ENCODE results near the gene CA5A.
"Not testable (repeated sequence)": the region's sequence is repeated elsewhere in the genome, so short reads cannot be mapped to it uniquely, and the experiment has no call there.

The CA5A gene

GRCh38 chr16:87862597-87863326 lies 73.6 kb downstream of the CA5A start:
- 93% methylated on average over 18 of the region's 26 CpGs for WGBS (ENCODE audit: insufficient coverage)
- DNase-seq; H3K4me3 ChIP-seq (ENCODE audit: control insufficient read depth in 1 of 7, extremely low read depth in 1 of 7, insufficient read depth in 4 of 7, low read depth in 2 of 7, low read length in 6 of 7); POLR2A ChIA-PET; H3K27ac ChIP-seq (ENCODE audit: insufficient read depth in 1 of 2, low read depth in 1 of 2, low read length in 2 of 2, poor library complexity in 1 of 2, severe bottlenecking in 2 of 2); H3K9me3 ChIP-seq (ENCODE audit: control extremely low read depth in 1 of 5, control insufficient read depth in 4 of 5, insufficient read depth in 2 of 5, low read depth in 1 of 5, low read length in 4 of 5); H3K27me3 ChIP-seq (replicated peaks in 2 of 5; ENCODE audit: control insufficient read depth in 4 of 5, insufficient read depth in 5 of 5, low read length in 4 of 5): not testable (repeated sequence)
- Histone ChIP-seq H3K36me3 (ENCODE audit: control insufficient read depth in 4 of 4, insufficient read depth in 4 of 4, low read length in 3 of 4) (peaks cover 0 to 32% (median 0%) of the 10 kb centered on the region in 4 experiments), H3K4me1 (ENCODE audit: control extremely low read depth in 1 of 4, control insufficient read depth in 4 of 4, insufficient read depth in 4 of 4, low read length in 3 of 4) (peaks cover 0 to 54% (median 19%) of the 10 kb centered on the region in 4 experiments)
- CTCF ChIA-PET, result interaction anchor here (1.6 to 2.5 kb wide), 2 partner anchors 9 to 13 kb away, joined by 5 to 8 read pairs; no protein-coding TSS in a partner anchor

- H3K36me3 ChIP-seq (ENCODE audit: control insufficient read depth in 4 of 4, insufficient read depth in 4 of 4, low read length in 3 of 4), result peaks cover 0 to 32% (median 0%) of the 10 kb centered on the region in 4 experiments
- H3K4me3 ChIP-seq (ENCODE audit: control insufficient read depth in 1 of 7, extremely low read depth in 1 of 7, insufficient read depth in 4 of 7, low read depth in 2 of 7, low read length in 6 of 7); H3K27ac ChIP-seq (ENCODE audit: insufficient read depth in 1 of 2, low read depth in 1 of 2, low read length in 2 of 2, poor library complexity in 1 of 2, severe bottlenecking in 2 of 2); H3K27me3 ChIP-seq (replicated peaks in 2 of 5; ENCODE audit: control insufficient read depth in 4 of 5, insufficient read depth in 5 of 5, low read length in 4 of 5); CTCF ChIA-PET; H3K9me3 ChIP-seq (ENCODE audit: control extremely low read depth in 1 of 5, control insufficient read depth in 4 of 5, insufficient read depth in 2 of 5, low read depth in 1 of 5, low read length in 4 of 5); POLR2A ChIA-PET; DNase-seq: not testable (repeated sequence)
- 97% methylated on average over 14 of the region's 18 CpGs for WGBS (ENCODE audit: insufficient coverage)
- peaks cover 0 to 53% (median 18%) of the 10 kb centered on the region in 4 experiments for H3K4me1 ChIP-seq (ENCODE audit: control extremely low read depth in 1 of 4, control insufficient read depth in 4 of 4, insufficient read depth in 4 of 4, low read length in 3 of 4)
Measured at GRCh38 chr16:87861300-87862099, 74.8 kb downstream of the CA5A start.

- Histone ChIP-seq H3K9me3 (ENCODE audit: control extremely low read depth in 1 of 5, control insufficient read depth in 4 of 5, insufficient read depth in 2 of 5, low read depth in 1 of 5, low read length in 4 of 5) (no peaks in the 10 kb centered on the region), H3K27ac (ENCODE audit: insufficient read depth in 1 of 2, low read depth in 1 of 2, low read length in 2 of 2, poor library complexity in 1 of 2, severe bottlenecking in 2 of 2) (no peak overlapping the region), H3K4me3 (ENCODE audit: control insufficient read depth in 1 of 7, extremely low read depth in 1 of 7, insufficient read depth in 4 of 7, low read depth in 2 of 7, low read length in 6 of 7) (no peak overlapping the region), H3K27me3 (replicated peaks in 2 of 5; ENCODE audit: control insufficient read depth in 4 of 5, insufficient read depth in 5 of 5, low read length in 4 of 5) (no peaks in the 10 kb centered on the region), H3K36me3 (ENCODE audit: control insufficient read depth in 4 of 4, insufficient read depth in 4 of 4, low read length in 3 of 4) (peaks cover 0 to 38% (median 0%) of the 10 kb centered on the region in 4 experiments), H3K4me1 (ENCODE audit: control extremely low read depth in 1 of 4, control insufficient read depth in 4 of 4, insufficient read depth in 4 of 4, low read length in 3 of 4) (peaks cover 0 to 55% (median 25%) of the 10 kb centered on the region in 4 experiments)
- ChIA-PET CTCF (interaction anchor here (1.0 kb wide), 1 partner anchor 24 kb away, joined by 3 read pairs; no protein-coding TSS in a partner anchor), POLR2A (interaction anchor here (0.7 kb wide), 1 partner anchor 101 kb away, joined by 3 read pairs; no protein-coding TSS in a partner anchor)
- DNase-seq, result peak; percentile 48 to 84 (median 61)
- WGBS (ENCODE audit: insufficient coverage), result 65% methylated on average over 26 of the region's 26 CpGs
Measured at GRCh38 chr16:87860553-87861299, 75.6 kb downstream of the CA5A start.

- Histone ChIP-seq H3K27ac (ENCODE audit: insufficient read depth in 1 of 2, low read depth in 1 of 2, low read length in 2 of 2, poor library complexity in 1 of 2, severe bottlenecking in 2 of 2) (peak overlapping the region in 1 of 2 experiments; percentile 17), H3K4me3 (ENCODE audit: control insufficient read depth in 1 of 7, extremely low read depth in 1 of 7, insufficient read depth in 4 of 7, low read depth in 2 of 7, low read length in 6 of 7) (peak overlapping the region in 1 of 7 experiments; percentile 9), H3K4me1 (ENCODE audit: control extremely low read depth in 1 of 4, control insufficient read depth in 4 of 4, insufficient read depth in 4 of 4, low read length in 3 of 4) (peaks cover 0 to 66% (median 38%) of the 10 kb centered on the region in 4 experiments), H3K36me3 (ENCODE audit: control insufficient read depth in 4 of 4, insufficient read depth in 4 of 4, low read length in 3 of 4) (peaks cover 0 to 37% (median under 1%) of the 10 kb centered on the region in 4 experiments)
- POLR2A ChIA-PET, result interaction anchor here (1.1 kb wide), 1 partner anchor 9 kb away, joined by 3 read pairs; no protein-coding TSS in a partner anchor
- H3K9me3 ChIP-seq (ENCODE audit: control extremely low read depth in 1 of 5, control insufficient read depth in 4 of 5, insufficient read depth in 2 of 5, low read depth in 1 of 5, low read length in 4 of 5); H3K27me3 ChIP-seq (replicated peaks in 2 of 5; ENCODE audit: control insufficient read depth in 4 of 5, insufficient read depth in 5 of 5, low read length in 4 of 5): not testable (repeated sequence)
- CTCF ChIA-PET, result interaction anchor here (1.3 to 2.4 kb wide), 3 partner anchors 9 to 79 kb away, joined by 4 to 13 read pairs (median 8); no protein-coding TSS in a partner anchor
- 82% methylated on average over 26 of the region's 27 CpGs for WGBS (ENCODE audit: insufficient coverage)
- DNase-seq, result peak; percentile 77 to 93 (median 78)
Measured at GRCh38 chr16:87858151-87858993, 78.0 kb downstream of the CA5A start.

GRCh38 chr16:87856791-87857228 lies 79.5 kb downstream of the CA5A start:
- ChIA-PET POLR2A (interaction anchor here (1.1 to 1.4 kb wide), 3 partner anchors 8 to 77 kb away, joined by 3 to 4 read pairs (median 4); partner anchors contain the start of gene SLC7A5), CTCF (interaction anchor here (0.9 to 2.3 kb wide), 4 partner anchors 9 to 77 kb away, joined by 3 to 14 read pairs (median 4); partner anchors contain the start of gene SLC7A5)
- peaks cover 0 to 72% (median 45%) of the 10 kb centered on the region in 4 experiments for H3K4me1 ChIP-seq (ENCODE audit: control extremely low read depth in 1 of 4, control insufficient read depth in 4 of 4, insufficient read depth in 4 of 4, low read length in 3 of 4)
- peak overlapping the region in 1 of 2 experiments; percentile 22 for H3K27ac ChIP-seq (ENCODE audit: insufficient read depth in 1 of 2, low read depth in 1 of 2, low read length in 2 of 2, poor library complexity in 1 of 2, severe bottlenecking in 2 of 2)
- H3K9me3 ChIP-seq (ENCODE audit: control extremely low read depth in 1 of 5, control insufficient read depth in 4 of 5, insufficient read depth in 2 of 5, low read depth in 1 of 5, low read length in 4 of 5), result no peaks in the 10 kb centered on the region
- H3K27me3 ChIP-seq (replicated peaks in 2 of 5; ENCODE audit: control insufficient read depth in 4 of 5, insufficient read depth in 5 of 5, low read length in 4 of 5), result no peaks in the 10 kb centered on the region
- H3K4me3 ChIP-seq (ENCODE audit: control insufficient read depth in 1 of 7, extremely low read depth in 1 of 7, insufficient read depth in 4 of 7, low read depth in 2 of 7, low read length in 6 of 7), result no peak overlapping the region
- WGBS (ENCODE audit: insufficient coverage), result 93% methylated on average over 13 of the region's 15 CpGs
- H3K36me3 ChIP-seq (ENCODE audit: control insufficient read depth in 4 of 4, insufficient read depth in 4 of 4, low read length in 3 of 4), result peaks cover 0 to 49% (median 2%) of the 10 kb centered on the region in 4 experiments
- no peak for DNase-seq
